Measurements from ENCODE around the gene NLRC3. TPM values are rescaled to one million over a fixed set of nuclear protein-coding genes. Genes with fewer than 3 reads are reported as not detected.

Gene NLRC3
- total and polyA plus RNA-seq, 2 donors (not counting 1 experiment from before 2014, with no cell fraction given): 28.8 to 35.7 TPM

GRCh38 chr16:3592559-3592958 lies 15.4 kb upstream of the NLRC3 start:
- Mint-ChIP-seq H3K9me3 (ENCODE audit: insufficient read depth) (no peaks in the 10 kb centered on the region), H3K27me3 (no peaks in the 10 kb centered on the region), H3K4me3 (no peak overlapping the region), H3K4me1 (peaks cover 10% of the 10 kb centered on the region), H3K27ac (no peak overlapping the region)
- Histone ChIP-seq H3K27me3 (replicated peaks in 1 of 4; ENCODE audit: control extremely low read depth in 1 of 4, control insufficient read depth in 3 of 4, insufficient read depth in 4 of 4, low read length in 3 of 4) (no peaks in the 10 kb centered on the region), H2AFZ (ENCODE audit: insufficient read depth, low read depth, low read length, poor library complexity, severe bottlenecking) (no peak overlapping the region), H3K4me3 (ENCODE audit: control extremely low read depth in 1 of 5, extremely low read depth in 1 of 5, insufficient read depth in 1 of 5, low read depth in 2 of 5, low read length in 4 of 5) (no peak overlapping the region), H3K9ac (ENCODE audit: low read length) (no peak overlapping the region), H3K79me2 (ENCODE audit: control insufficient read depth, insufficient read depth, low read length) (no peaks in the 10 kb centered on the region), H3K4me2 (replicated peaks; ENCODE audit: low read depth, low read length, poor library complexity, severe bottlenecking) (no peak overlapping the region), H3K9me3 (ENCODE audit: control extremely low read depth in 1 of 3, control insufficient read depth in 2 of 3, insufficient read depth in 1 of 3, low read length in 2 of 3) (peaks cover 0 to 2% (median 0%) of the 10 kb centered on the region in 3 donors), H3K27ac (ENCODE audit: low read length in 2 of 2) (no peak overlapping the region), H3K4me1 (ENCODE audit: control insufficient read depth in 2 of 2, insufficient read depth in 2 of 2, low read length in 2 of 2) (peaks cover 0 to 10% of the 10 kb centered on the region in 2 donors), H4K20me1 (ENCODE audit: control insufficient read depth, insufficient read depth, low read length, poor library complexity, severe bottlenecking) (no peaks in the 10 kb centered on the region), H3K36me3 (replicated peaks in 1 of 2; ENCODE audit: control extremely low read depth in 1 of 2, control insufficient read depth in 1 of 2, extremely low read depth in 1 of 2, insufficient read depth in 2 of 2, low read length in 1 of 2) (peaks cover 0 to 19% of the 10 kb centered on the region in 2 experiments)
- POLR2A ChIA-PET: no interaction called here
- ATAC-seq (ENCODE audit: low read depth): no peak
- TF ChIP-seq EZH2 (IDR thresholded peaks at IDR 0.05; ENCODE audit: borderline replicate concordance, insufficient read depth, low read depth, low read length, poor library complexity, severe bottlenecking) (no peak), CTCF (IDR thresholded peaks at IDR 0.05) (no peak)
- intact Hi-C loops (cut with micrococcal nuclease): no loop called here
- WGBS (ENCODE audit: insufficient coverage): 95% methylated on average over 11 of the region's 12 CpGs
- DNase-seq: no peak
- CTCF ChIA-PET: no interaction called here

GRCh38 chr16:3591991-3592390 lies 14.8 kb upstream of the NLRC3 start:
- H3K36me3 ChIP-seq (replicated peaks in 1 of 2; ENCODE audit: control extremely low read depth in 1 of 2, control insufficient read depth in 1 of 2, extremely low read depth in 1 of 2, insufficient read depth in 2 of 2, low read length in 1 of 2): peaks cover 0 to 19% of the 10 kb centered on the region in 2 experiments
- no peak for DNase-seq
- H3K4me1 ChIP-seq (ENCODE audit: control insufficient read depth in 2 of 2, insufficient read depth in 2 of 2, low read length in 2 of 2): peaks cover 0 to 15% of the 10 kb centered on the region in 2 donors
- no peak for ATAC-seq (ENCODE audit: low read depth)
- Mint-ChIP-seq H3K27me3 (no peaks in the 10 kb centered on the region), H3K27ac (no peak overlapping the region), H3K9me3 (ENCODE audit: insufficient read depth) (no peaks in the 10 kb centered on the region), H3K4me1 (peaks cover 15% of the 10 kb centered on the region), H3K4me3 (no peak overlapping the region)
- over 99% methylated on average over 6 of the region's 6 CpGs for WGBS (ENCODE audit: insufficient coverage)
- H3K9me3 ChIP-seq (ENCODE audit: control extremely low read depth in 1 of 3, control insufficient read depth in 2 of 3, insufficient read depth in 1 of 3, low read length in 2 of 3): peaks cover 0 to 2% (median 0%) of the 10 kb centered on the region in 3 donors
- no peak overlapping the region for H2AFZ ChIP-seq (ENCODE audit: insufficient read depth, low read depth, low read length, poor library complexity, severe bottlenecking)
- no peaks in the 10 kb centered on the region for H3K27me3 ChIP-seq (replicated peaks in 1 of 4; ENCODE audit: control extremely low read depth in 1 of 4, control insufficient read depth in 3 of 4, insufficient read depth in 4 of 4, low read length in 3 of 4)
- no peaks in the 10 kb centered on the region for H3K79me2 ChIP-seq (ENCODE audit: control insufficient read depth, insufficient read depth, low read length)
- POLR2A ChIA-PET: no interaction called here
- TF ChIP-seq CTCF (IDR thresholded peaks at IDR 0.05): no peak
- TF ChIP-seq EZH2 (IDR thresholded peaks at IDR 0.05; ENCODE audit: borderline replicate concordance, insufficient read depth, low read depth, low read length, poor library complexity, severe bottlenecking): no peak
- intact Hi-C loops (cut with micrococcal nuclease): no loop called here
- H3K4me2 ChIP-seq (replicated peaks; ENCODE audit: low read depth, low read length, poor library complexity, severe bottlenecking): no peak overlapping the region
- H4K20me1 ChIP-seq (ENCODE audit: control insufficient read depth, insufficient read depth, low read length, poor library complexity, severe bottlenecking): no peaks in the 10 kb centered on the region
- H3K27ac ChIP-seq (ENCODE audit: low read length in 2 of 2): no peak overlapping the region
- no peak overlapping the region for H3K4me3 ChIP-seq (ENCODE audit: control extremely low read depth in 1 of 5, extremely low read depth in 1 of 5, insufficient read depth in 1 of 5, low read depth in 2 of 5, low read length in 4 of 5)
- CTCF ChIA-PET: no interaction called here
- H3K9ac ChIP-seq (ENCODE audit: low read length): no peak overlapping the region
